Stimulated activated CD4-positive, alpha-beta T cell treated with anti-CD3 and anti-CD28 coated beads, TNF-alpha, amount 100 ng/mL, for 1 hour (primary cell): ENCODE results near the gene MGST2.
A peak's percentile ranks its signal among the peaks of the same experiment; 100 is the strongest.

Experiments used
- DNase-seq, 3 donors: peaks; one replicate each; pipeline ENCODE4 v3.0.0-alpha.2; 2020; ENCODE audit warnings: low read depth in 3 of 3, low spot score in 1 of 3

The MGST2 gene

DNA sequence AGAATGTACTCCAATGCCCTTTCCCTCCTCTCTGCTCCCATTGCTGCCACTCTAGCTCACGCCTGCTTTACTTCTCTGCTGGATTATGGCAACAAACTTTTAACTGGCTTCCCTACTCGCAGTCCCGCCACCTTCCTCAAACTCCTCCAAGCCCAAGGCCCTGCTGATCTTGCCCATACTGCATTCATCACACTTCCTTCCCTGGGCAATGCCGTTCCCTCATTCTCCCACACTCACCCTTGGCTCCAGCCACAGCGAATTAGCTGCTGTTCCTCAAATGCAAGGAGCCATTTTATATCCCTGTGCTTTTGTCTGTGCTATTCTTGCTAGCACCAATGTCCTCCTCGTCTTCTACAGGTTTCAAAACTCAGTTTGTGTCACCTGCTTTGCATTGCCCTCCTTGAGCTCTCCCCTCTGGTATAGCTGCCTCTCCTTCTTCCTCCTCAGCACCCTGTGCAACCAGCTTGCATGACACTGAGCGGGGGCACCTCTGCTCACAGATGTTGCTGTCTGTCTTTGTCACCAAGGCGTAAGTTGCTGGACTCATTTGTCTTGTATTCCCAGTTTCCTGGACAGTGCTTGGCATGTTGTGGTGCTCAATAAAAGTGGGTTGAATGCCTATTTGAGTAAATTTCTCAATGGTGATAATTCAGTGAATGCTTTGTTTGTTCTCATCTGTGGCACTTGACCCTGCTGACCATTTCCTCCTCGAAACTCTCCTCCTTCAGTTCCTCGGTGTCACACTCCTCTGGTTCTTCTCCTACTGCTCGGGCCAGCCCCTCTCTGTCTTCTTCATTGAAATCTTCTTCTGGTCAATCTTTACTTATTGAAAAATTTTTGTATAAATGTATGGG lies 22.4 kb upstream of the MGST2 start:
- no peak for DNase-seq

DNA sequence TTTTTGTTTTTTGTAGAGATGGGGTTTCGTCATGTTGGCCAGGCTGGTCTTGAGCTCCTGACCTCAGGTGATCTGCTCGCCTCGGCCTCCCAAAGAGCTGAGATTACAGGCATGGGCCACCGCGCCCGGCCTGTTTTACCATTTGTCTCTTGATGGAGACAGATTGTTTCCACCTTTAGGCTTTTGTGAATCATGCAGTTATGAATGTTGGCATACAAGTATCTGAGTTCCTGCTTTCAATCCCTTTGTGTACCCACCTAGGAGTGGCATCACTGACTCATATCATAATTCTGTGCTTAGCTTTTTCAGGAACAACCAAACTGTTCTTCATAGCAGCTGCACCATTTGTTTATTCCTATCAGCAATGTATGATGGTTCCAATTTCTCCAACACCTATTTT lies 20.2 kb upstream of the MGST2 start:
- DNase-seq = no peak

DNA sequence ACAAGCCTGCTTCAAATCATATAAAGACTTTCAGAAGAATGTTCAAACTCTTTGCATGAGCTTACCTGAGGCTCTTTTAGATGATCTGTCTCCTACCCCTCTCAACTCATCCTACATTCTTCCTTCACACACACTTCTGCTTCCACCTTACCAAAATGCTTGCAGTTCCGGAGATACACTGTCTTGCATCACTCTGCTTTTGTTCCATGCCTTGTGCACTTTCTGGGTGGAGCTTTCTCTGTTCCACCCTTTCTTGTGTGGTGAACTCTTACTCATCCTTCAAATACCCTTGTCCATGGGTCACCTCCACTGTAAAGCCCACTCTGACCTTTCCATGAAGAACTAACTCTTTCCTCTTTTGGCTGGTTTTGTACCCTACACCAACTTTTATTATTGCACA lies 18.4 kb upstream of the MGST2 start:
- DNase-seq = no peak

DNA sequence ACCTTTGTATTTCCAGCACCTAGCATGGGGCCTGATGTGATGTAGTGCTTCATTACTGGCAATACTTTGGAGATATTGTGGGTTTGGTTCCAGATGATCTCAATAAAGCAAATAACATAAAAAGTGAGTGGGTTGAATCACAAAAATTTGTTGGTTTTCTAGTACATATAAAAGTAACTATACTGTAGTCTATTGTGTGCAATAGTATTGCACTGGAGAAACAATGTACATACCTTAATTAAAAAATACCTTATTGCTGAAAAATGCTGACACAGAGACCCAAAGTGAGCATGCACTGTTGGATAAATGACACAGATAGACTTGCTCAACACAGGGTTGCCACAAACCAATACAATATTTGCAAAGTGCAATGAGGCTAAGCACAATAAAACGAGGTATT lies 17.7 kb upstream of the MGST2 start:
- no peak for DNase-seq

DNA sequence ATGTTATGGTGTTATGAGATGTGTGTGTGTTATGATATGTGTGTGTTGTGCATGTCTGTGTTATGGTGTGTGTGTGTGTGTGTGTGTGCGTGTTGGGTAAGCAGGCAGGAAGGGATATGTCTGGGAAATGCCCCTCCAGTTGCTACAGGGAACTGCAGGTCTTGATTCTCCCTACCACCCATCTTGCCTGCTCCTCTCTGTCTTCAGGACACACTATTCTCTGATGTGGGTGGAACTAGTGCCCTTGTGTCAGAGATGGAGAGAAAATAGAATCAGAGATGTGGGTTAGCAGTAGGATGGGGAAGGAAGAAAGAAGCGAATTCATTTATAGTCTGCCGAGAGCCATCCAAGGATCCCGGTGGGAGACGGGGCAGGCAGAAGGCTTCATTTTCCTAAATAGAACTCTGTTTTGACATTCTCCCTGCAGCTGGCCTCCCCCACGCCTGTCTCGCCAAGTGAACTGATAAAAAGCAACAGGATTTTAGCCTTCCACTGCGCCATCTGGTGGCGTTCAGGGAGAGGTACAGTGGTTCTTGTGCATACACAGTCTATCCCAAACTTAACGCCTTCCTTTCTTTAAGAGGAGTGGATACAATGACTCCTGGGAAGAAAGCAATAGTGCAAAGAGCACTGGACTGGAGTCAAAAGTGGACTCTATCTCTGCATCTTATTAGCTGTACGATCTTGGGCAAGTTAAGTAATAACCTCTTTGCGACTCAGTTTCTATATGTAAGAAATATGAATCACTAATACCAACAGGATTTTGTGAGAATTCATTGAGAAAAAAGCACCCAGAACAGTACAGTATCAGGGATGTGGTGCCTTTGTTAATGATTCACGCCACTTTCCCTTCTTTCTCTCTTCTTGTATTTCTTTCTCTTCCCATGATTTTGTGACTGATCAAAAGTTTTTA lies 14.1 kb upstream of the MGST2 start:
- peak; percentile 35 to 48 (median 37) for DNase-seq

DNA sequence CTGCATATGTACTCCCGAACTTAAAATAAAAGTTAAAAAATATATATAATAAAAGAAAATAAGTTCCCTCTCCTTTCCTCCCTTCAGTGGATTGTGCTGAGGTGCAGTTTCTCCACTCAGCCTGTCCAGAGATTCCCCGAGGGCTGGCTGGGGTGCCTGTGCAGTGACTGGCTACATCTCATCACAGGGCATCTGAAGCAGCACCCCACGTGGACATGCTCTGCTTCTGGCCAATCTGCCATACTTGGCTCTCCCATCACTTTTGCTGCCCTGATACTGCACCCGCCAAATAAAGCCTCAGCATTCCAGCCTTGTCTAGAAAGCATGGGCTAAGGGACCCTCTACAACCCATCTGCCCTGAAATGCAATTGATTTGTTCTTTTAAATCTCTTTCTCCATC lies 11.1 kb upstream of the MGST2 start:
- DNase-seq = no peak

DNA sequence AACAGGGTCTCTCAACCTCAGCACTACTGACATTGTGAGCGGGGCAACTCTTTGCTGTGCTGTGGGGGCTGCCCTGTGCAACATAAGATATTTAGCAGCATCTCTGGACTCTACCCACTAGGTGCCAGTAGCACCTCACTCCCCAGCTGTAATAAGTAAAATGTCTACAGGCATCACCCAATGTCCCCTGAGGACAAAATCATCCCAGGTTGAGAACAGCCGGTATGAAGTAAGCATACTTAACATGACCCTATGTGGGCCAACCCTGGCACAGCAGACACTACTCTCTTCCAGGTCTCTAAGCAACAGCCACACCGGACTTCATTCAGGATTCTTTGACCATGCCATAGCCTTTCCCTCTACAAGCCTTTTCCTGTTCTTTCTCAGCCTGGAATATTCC lies 10.5 kb upstream of the MGST2 start:
- DNase-seq = no peak

DNA sequence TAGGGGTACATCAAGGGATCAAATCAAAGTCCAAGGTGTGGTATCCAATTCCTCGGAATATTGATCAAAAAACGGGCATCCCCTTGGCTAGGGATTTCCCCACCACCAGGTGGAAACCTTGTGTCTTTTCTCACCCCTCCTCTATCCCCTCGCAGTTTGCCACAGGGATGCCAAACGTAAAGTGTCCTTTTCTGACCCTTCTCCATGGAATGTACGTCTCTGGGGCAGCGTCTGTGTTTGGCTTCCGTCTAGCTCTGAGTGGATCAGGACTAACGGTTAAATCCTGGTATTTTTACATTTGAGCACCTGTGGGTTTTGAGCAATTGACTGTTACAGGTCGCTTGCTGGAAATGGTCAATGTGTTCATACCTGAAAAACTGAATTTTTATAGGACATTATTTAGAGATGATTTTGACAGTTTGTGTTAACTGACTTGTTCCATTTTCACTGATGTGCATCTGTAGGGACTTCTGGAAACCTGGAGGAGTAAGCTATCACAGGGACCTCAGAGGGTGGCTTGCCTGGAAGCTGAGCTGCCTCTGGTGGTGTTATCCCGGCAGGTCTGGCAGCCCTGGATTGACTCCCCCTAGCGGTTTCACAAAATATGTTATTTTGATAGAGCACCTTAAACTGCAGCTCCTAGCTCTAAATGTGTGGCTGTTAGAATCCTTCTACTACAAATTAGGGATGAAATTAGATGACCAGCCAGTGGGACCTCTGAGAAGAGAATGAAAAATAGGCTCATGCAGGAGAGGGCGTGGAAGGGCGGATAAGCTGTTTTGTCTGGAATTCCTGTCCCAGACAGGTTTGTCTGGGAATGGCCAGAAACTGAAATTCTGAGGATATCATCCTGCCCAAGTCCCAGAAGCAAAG lies 8.8 kb upstream of the MGST2 start:
- no peak for DNase-seq

DNA sequence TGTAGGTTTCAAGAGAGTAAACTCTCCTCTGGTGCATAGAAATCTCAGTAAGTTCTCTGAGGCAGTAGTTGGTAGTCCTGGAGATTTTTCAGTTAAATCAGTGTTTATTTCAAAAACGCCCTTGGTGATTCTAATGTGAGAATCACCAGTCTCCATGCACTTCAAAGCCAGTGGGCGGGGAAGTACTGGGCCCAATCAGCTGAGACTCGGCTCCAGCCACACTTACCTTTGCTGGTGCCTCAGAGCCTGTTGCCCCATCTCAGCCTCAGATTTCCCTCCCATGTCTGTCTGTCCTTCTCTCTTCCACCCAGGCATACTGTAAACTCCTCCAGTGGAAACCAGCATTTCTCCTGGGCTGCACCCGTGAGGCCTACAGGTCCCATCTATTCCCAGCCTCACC lies 7.4 kb upstream of the MGST2 start:
- no peak for DNase-seq

DNA sequence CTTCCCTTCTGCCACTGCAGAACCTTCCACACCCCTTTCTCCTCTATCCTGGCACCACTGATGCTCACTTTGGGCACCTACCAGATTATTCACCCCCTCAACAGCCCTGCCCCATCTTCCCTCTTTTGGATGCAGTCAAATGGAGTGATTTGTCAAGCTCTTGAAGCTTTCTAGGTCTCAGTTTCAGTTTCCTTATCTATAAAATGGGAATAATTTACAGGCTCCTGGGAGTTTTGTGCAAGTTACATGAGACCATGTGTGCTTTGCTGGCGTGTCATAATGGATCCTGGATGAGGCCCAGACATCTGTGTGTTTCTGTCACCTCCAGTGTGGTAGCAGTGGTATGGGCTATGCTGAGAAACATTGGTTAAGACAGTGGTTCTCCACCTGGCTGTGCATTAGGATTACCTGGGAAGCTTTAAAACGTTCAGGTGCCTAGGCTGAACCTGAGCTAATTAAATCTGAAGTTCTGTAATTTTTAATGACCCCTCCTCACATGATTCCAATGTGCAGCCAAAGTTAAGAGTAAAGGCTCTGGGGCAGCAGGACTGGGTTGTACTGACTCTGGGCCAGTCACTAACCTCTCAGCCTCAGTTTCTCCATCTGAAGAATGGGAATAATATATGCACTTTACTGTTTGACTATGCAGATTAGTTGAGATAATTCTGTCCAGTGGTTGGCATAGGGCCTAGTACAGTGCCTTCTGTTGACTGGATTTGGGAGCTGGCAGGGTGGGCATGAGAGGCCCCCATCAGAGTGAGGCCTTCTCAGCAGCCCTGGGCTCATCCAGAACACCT lies 6.8 kb upstream of the MGST2 start:
- no peak for DNase-seq

DNA sequence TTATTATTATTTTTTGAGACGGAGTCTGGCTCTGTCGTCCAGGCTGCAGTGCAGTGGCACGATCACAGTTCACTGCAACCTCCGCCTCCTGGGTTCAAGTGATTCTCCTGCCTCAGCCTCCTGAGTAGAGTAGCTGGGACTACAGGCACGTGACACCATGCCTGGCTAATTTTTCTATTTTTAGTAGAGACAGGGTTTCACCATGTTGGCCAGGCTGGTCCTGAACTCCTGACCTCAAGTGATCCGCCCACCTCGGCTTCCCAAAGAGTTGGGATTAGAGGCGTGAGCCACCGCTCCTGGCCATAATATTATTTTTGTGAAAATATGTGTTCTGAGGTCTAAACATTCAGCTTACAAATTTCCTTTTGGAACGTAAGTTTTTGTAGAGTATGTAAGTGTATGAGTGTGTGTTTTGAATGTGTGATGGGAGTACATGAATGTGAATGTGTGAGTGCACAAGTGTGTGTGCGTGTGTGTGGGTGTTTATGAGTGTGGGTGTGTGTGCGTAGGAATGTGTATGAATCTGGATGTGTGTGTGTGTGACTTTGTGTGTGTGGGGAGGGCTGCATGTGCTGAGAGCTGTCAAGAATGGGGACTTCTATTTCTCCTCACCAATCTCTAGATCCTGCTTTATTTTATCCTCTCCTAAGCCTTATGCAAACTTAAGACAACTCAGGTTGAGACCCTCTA lies 5.7 kb upstream of the MGST2 start:
- DNase-seq = no peak

DNA sequence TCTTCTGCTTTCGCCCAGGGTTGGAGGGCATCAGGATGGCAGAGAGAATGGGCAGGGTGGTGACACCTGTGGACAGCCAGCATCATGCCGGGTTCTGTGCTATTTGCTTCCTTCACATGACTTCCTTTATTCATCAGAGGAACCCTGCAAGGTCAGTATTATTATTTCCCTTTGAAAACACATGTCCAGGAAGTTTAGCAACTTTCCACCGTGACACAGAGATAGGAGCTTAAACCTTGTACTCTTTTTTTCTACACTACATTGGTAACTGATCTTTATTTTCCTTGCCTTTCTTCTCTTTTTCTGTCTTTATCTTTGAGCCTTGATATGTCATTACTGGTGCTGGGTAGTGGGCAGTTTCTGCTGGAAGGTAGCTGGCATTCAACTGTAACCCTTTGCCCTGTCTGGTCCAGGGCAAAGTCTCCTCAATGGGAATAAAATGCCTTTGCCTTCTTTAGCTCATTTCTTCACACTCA lies 5.0 kb upstream of the MGST2 start:
- DNase-seq = no peak

DNA sequence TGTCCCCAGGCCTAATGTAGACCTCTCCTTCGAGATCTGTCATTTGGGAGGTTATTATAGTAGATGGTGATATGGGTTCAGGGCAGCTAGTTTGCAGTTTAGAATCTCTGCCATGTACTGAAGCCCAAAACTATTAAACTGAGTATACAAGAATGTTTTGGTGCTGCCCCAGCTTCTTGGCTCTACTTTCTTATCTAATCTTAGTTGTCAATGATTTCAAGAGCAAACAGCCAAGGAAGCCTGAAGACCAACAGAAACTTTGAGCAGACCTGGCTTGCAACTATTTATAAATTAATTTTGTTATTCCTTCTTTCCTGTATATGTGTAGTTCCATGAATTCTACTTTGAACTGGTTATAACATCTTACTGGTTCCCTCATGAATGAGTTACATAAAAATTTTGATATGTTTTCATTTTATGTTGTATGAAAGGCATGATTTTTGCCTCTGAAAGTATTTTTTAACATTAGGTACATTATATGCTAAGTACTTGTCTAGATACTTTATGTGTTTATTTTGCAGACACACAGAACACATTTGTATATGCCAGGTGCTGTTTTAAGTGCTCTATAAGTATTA lies 2.0 kb upstream of the MGST2 start:
- no peak for DNase-seq

DNA sequence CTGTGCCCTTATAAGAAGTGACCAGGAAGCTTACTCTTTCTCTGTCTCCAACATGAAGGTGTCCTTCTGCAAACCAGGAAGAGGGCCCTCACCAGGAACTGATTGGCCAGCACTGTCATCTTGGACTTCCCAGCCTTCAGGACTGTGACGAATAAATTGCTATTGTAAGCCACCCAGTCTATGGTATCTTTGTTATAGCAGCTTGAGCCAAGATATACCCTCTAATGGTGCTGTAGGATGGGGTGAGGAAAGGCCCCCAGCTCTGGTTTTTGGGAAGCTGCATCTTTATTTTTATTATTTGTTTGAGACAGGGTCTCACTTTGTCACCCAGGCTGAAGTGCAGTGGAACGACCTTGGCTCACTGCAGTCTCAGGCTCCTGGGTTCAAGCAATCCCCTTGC lies 1.2 kb upstream of the MGST2 start:
- no peak for DNase-seq

DNA sequence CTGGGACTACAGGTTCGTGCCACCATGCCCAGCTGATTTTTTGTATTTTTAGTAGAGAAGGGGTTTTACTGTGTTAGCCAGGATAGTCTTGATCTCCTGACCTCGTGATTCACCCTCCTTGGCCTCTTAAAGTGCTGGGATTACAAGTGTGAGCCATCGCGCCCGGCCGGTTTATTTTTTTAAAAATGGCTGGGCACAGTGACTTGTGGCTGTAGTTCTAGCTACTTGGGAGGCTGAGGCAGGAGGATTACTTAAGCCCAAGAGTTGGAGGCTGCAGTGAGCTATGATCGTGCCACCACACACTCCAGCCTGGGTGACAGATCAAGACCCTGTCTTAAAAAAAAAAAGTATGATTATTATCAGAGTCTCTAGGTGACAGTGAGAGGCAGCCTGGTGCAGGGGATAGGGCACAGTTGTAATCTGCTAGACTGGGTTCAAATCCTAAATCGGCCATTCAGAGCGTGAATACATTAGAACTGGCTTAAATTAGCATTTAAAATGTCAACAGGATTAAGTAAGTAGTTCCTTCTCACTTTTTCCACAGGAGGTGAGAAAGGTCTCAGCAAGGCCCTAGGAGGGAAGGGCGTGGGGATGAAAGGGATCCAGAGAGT lies 435 bp upstream of the MGST2 start:
- no peak for DNase-seq

DNA sequence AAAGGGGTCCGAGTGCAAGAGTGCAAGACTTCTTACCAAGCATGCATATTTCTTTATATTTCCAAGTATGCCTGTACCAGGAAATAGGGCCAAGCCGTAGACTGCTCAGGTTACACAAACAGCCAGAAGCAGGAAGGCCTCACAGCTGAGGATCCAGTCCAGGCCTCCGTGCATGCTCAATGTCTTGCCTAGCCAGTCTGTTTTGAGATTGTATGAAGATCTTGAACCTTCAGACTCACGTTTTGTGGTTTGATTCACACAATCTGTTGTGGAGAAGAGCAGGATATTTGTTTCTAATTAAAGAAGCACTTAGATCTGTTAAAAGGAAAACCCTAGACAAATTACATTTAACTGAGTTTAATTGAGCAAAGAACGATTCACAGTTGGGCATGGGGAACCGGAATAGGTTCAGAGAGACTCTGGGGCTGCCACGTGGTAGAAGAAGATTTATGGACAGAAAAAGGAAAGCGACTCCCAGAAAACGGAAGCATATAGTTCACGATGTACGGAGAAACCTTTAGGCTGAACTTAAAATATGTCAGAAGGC lies 1.2 kb downstream of the MGST2 start:
- DNase-seq = no peak

DNA sequence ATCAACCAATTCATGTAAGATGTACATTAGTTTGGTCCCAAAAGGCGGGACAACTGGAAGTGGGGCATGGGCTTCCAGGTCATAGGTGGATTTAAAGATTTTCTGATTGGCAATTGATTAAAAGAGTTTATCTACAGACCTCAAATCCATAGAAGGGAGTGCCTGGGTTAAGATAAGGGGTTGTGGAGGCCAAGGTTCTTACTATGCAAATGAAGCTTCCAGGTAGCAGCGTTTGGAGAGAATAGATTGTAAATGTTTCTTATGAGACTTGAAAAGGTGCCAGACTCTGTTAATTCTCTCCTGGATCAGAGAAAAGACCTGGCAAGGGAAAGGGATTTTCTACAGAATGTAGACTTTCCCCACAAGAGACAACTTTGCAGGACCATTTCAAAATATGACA lies 2.4 kb downstream of the MGST2 start:
- no peak for DNase-seq

DNA sequence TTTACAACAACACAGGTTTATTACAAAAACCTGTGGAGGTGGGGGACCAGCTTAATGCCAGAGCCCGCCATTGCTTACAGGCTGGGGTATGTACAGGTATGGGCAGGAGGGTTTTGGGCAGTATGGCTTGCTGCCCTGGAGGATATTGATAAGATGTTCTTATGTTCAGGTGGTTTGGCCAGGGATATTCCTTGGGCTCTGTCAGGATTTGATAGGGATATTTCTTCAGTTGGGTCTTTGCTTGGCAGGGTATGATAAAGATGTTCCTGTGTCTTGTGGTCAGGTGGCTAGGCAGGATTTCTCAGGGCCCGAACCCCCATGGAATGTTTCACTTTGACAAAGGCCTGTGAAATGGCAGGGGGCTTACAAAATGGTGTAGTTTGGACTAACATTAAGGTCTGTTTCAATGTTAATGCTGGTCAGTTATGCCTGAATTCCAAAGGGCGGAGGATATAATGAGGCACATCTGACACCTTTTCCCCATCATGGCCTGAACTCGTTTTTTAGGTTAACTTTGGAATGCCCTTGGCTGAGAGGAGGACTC lies 3.1 kb downstream of the MGST2 start:
- no peak for DNase-seq
